Measurements from ENCODE around the gene ZNF677. TPM values are rescaled to one million over a fixed set of nuclear protein-coding genes. Genes with fewer than 3 reads are reported as not detected.
"Not testable (repeated sequence)": the region's sequence is repeated elsewhere in the genome, so short reads cannot be mapped to it uniquely, and the experiment has no call there.

The ZNF677 gene
- total RNA-seq, 1 experiment from 2014 or later: 5.4 TPM

DNA sequence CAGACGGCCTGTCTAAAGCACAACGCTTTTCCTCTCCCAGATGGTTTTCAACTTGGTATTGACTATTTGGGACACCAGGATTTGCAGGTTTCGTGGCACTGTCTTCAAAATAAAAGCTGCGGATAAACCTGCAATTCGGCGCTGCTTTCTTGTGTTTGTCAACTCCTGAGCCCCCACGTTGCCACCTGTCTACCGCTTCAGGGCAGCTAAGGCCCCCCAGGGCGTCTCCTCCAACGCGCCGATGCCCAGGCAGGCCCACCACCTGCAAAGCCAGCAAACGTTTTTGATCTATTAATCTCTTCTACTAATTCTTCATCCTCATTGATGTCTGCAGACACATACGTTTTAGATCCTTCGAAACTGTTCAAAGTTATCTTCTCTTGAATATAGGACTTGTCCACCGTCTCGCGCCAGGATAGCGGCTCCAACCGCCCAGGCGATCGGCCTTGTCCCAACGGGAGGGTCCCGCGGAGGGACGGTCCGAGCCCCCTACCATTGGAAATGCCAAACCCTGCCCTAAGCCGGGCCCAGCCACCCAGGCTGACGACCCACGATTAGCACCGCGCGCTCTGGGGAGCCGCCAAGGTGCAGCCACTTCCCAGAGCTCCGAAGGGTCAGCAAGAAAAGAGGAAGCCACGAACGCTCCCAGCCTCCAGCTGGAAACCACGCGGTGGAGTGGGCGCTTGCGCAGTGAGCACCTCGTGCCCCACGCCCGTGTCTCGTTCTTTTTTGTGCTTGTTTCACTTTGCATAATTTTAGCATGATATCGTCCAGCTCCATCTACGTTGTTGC is 36.3 kb upstream of the ZNF677 start:
- ChIA-PET CTCF (no interaction called here), POLR2A (ENCODE audit: low non-redundant PET) (no interaction called here)
- H3K4me1 ChIP-seq (ENCODE audit: insufficient read depth, low read length, poor library complexity, severe bottlenecking): no peaks in the 10 kb centered on the region
- TF ChIP-seq EZH2 (IDR thresholded peaks at IDR 0.05; ENCODE audit: borderline replicate concordance, low read depth, low read length, poor library complexity, severe bottlenecking): no peak
- TF ChIP-seq, protein P1, sequence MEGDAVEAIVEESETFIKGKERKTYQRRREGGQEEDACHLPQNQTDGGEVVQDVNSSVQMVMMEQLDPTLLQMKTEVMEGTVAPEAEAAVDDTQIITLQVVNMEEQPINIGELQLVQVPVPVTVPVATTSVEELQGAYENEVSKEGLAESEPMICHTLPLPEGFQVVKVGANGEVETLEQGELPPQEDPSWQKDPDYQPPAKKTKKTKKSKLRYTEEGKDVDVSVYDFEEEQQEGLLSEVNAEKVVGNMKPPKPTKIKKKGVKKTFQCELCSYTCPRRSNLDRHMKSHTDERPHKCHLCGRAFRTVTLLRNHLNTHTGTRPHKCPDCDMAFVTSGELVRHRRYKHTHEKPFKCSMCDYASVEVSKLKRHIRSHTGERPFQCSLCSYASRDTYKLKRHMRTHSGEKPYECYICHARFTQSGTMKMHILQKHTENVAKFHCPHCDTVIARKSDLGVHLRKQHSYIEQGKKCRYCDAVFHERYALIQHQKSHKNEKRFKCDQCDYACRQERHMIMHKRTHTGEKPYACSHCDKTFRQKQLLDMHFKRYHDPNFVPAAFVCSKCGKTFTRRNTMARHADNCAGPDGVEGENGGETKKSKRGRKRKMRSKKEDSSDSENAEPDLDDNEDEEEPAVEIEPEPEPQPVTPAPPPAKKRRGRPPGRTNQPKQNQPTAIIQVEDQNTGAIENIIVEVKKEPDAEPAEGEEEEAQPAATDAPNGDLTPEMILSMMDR (conservative IDR thresholded peaks at IDR 0.05; ENCODE audit: low read depth, low read length): no peak
- no peaks in the 10 kb centered on the region for H3K36me3 ChIP-seq (ENCODE audit: insufficient read depth, low read length, poor library complexity, severe bottlenecking)
- H3K4me3 ChIP-seq (ENCODE audit: low read depth, low read length, poor library complexity, severe bottlenecking): no peak overlapping the region
- H3K27ac ChIP-seq (ENCODE audit: low read depth, low read length, poor library complexity, severe bottlenecking): no peak overlapping the region
- intact Hi-C loops (cut with micrococcal nuclease; ENCODE audit: unreplicated experiment): no loop called here
- no TSS peak for BruUV-seq (replicated peaks)
- no peak for DNase-seq (ENCODE audit: low spot score)
- no peaks in the 10 kb centered on the region for H3K27me3 ChIP-seq (replicated peaks; ENCODE audit: insufficient read depth, low read depth, low read length, poor library complexity)
- peaks cover 22% of the 10 kb centered on the region for H3K9me3 ChIP-seq (ENCODE audit: low read depth, low read length, poor library complexity, severe bottlenecking)

DNA sequence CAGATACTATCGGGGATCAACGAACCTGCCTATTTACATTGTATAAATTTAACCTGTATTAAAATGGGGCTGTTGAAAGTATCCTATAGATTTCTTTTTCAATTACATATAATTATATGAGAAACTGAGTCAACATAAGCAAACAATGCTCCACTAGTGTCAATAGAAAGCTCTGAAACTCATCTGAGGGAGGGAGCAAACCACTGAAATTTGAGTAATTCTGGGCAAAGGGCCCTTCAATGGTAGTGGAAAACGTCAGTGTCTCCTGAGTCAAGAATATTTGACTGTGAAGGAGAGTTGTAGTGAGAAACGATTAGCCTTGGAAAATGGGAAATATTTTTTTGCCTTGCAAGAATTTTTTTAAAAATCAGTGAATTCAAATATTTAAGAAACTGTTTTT is 30.4 kb upstream of the ZNF677 start:
- no peaks in the 10 kb centered on the region for H3K9me3 ChIP-seq (ENCODE audit: low read depth, low read length, poor library complexity, severe bottlenecking)
- no peaks in the 10 kb centered on the region for H3K36me3 ChIP-seq (ENCODE audit: insufficient read depth, low read length, poor library complexity, severe bottlenecking)
- BruUV-seq (replicated peaks): no TSS peak
- TF ChIP-seq, protein P1 (conservative IDR thresholded peaks at IDR 0.05; ENCODE audit: low read depth, low read length): no peak
- TF ChIP-seq EZH2 (IDR thresholded peaks at IDR 0.05; ENCODE audit: borderline replicate concordance, low read depth, low read length, poor library complexity, severe bottlenecking): no peak
- no peak for DNase-seq (ENCODE audit: low spot score)
- H3K4me3 ChIP-seq (ENCODE audit: low read depth, low read length, poor library complexity, severe bottlenecking): no peak overlapping the region
- no peaks in the 10 kb centered on the region for H3K4me1 ChIP-seq (ENCODE audit: insufficient read depth, low read length, poor library complexity, severe bottlenecking)
- H3K27ac ChIP-seq (ENCODE audit: low read depth, low read length, poor library complexity, severe bottlenecking): no peak overlapping the region
- intact Hi-C loops (cut with micrococcal nuclease; ENCODE audit: unreplicated experiment): no loop called here
- ChIA-PET CTCF (no interaction called here), POLR2A (ENCODE audit: low non-redundant PET) (no interaction called here)
- no peaks in the 10 kb centered on the region for H3K27me3 ChIP-seq (replicated peaks; ENCODE audit: insufficient read depth, low read depth, low read length, poor library complexity)

DNA sequence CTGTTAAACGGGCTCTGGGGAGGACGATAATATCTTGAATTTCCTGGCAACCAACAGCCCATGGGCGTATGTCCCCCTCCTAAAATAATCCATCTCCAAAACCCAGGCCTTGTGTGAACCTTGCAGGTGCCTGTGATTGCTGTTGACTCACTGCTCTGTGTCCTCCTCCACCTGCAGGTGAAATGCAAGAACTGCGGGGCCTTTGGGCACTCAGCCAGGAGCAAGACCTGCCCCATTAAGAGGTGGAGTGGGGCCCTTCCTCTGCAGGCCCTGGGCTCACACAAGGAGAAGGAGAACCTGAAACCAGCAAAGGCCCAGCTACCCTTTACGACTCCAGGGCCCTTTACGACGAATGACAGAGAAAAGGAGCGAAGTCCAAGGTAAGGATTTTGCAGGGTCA is 27.3 kb upstream of the ZNF677 start:
- H3K27ac ChIP-seq (ENCODE audit: low read depth, low read length, poor library complexity, severe bottlenecking); H3K9me3 ChIP-seq (ENCODE audit: low read depth, low read length, poor library complexity, severe bottlenecking); H3K27me3 ChIP-seq (replicated peaks; ENCODE audit: insufficient read depth, low read depth, low read length, poor library complexity); CTCF ChIA-PET; H3K36me3 ChIP-seq (ENCODE audit: insufficient read depth, low read length, poor library complexity, severe bottlenecking); intact Hi-C loops (cut with micrococcal nuclease; ENCODE audit: unreplicated experiment); H3K4me1 ChIP-seq (ENCODE audit: insufficient read depth, low read length, poor library complexity, severe bottlenecking); BruUV-seq (replicated peaks); H3K4me3 ChIP-seq (ENCODE audit: low read depth, low read length, poor library complexity, severe bottlenecking); DNase-seq (ENCODE audit: low spot score); POLR2A ChIA-PET (ENCODE audit: low non-redundant PET): not testable (repeated sequence)

DNA sequence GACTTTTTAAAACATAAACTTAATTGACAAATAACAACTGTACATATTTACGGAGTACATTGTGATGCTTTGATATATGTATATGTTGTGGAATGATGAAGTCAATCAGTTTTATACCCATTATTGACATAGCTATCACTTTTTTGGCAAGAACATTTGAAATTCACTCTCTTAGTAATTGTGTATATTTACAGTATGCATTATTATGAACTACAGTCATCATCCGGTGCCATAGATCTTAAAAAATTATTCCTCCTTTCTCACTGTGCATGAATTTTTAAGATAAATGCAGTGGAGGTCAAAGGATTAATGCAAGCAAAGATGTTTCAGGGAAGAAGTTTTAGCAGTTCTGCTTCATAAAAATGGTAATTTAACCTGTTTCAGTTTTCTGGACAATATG is 20.8 kb upstream of the ZNF677 start:
- H3K4me1 ChIP-seq (ENCODE audit: insufficient read depth, low read length, poor library complexity, severe bottlenecking): no peaks in the 10 kb centered on the region
- ChIA-PET POLR2A (ENCODE audit: low non-redundant PET) (no interaction called here), CTCF (no interaction called here)
- H3K9me3 ChIP-seq (ENCODE audit: low read depth, low read length, poor library complexity, severe bottlenecking): no peaks in the 10 kb centered on the region
- no peak overlapping the region for H3K4me3 ChIP-seq (ENCODE audit: low read depth, low read length, poor library complexity, severe bottlenecking)
- intact Hi-C loops (cut with micrococcal nuclease; ENCODE audit: unreplicated experiment): no loop called here
- no peak for TF ChIP-seq EZH2 (IDR thresholded peaks at IDR 0.05; ENCODE audit: borderline replicate concordance, low read depth, low read length, poor library complexity, severe bottlenecking)
- TF ChIP-seq, protein P1 (conservative IDR thresholded peaks at IDR 0.05; ENCODE audit: low read depth, low read length): no peak
- DNase-seq (ENCODE audit: low spot score): no peak
- no peaks in the 10 kb centered on the region for H3K27me3 ChIP-seq (replicated peaks; ENCODE audit: insufficient read depth, low read depth, low read length, poor library complexity)
- no TSS peak for BruUV-seq (replicated peaks)
- H3K27ac ChIP-seq (ENCODE audit: low read depth, low read length, poor library complexity, severe bottlenecking): no peak overlapping the region
- no peaks in the 10 kb centered on the region for H3K36me3 ChIP-seq (ENCODE audit: insufficient read depth, low read length, poor library complexity, severe bottlenecking)

All from A673 (cell line).